Effector memory CD8-positive, alpha-beta T cell (primary cell): ENCODE data around the gene AKR1C1.
"Not testable (repeated sequence)": the region's sequence is repeated elsewhere in the genome, so short reads cannot be mapped to it uniquely, and the experiment has no call there.

Source experiments
- ATAC-seq: fragments of 150-1000 bp; cut with Tn5 transposase; replicated peaks from 2 replicates; pipeline ENCODE4 v1.10.0; 2021; ENCODE audit warnings: mild to moderate bottlenecking, moderate library complexity
- DNase-seq, 3 experiments: peaks; one replicate each; pipeline ENCODE4 v3.0.0; 2021
- H3K27ac Mint-ChIP-seq, 2 donors: one replicate each; pipeline ENCODE4 v1.8.0; 2022; ENCODE audit warnings: mild to moderate bottlenecking in 2 of 2, mixed read lengths in 2 of 2, moderate library complexity in 2 of 2
- H3K27me3 Mint-ChIP-seq, 2 donors: one replicate each; pipeline ENCODE4 v1.8.0; 2022; ENCODE audit warnings: mixed read lengths in 2 of 2
- H3K36me3 Mint-ChIP-seq: one replicate; pipeline ENCODE4 v1.8.0; 2022; ENCODE audit warnings: mild to moderate bottlenecking, moderate library complexity, mixed read lengths; ENCODE audit not compliant: insufficient read depth
- H3K4me1 Mint-ChIP-seq, 2 donors: one replicate each; pipeline ENCODE4 v1.8.0; 2022; ENCODE audit warnings: low read depth in 2 of 2, mixed read lengths in 2 of 2
- H3K4me3 Mint-ChIP-seq, 2 donors: one replicate each; pipeline ENCODE4 v1.8.0; 2022; ENCODE audit warnings: mild to moderate bottlenecking in 2 of 2, mixed read lengths in 2 of 2, moderate library complexity in 2 of 2
- H3K9me3 Mint-ChIP-seq, 2 donors: one replicate each; pipeline ENCODE4 v1.8.0; 2022; ENCODE audit warnings: mixed read lengths in 2 of 2
- total RNA-seq, 9 experiments: gene quantifications; one replicate each; lab custom pipeline; 2026; lab: John Stamatoyannopoulos, UW

The AKR1C1 gene
- 0 to 1.1 (median 0.32) reads per million in 9 experiments for total RNA-seq

DNA sequence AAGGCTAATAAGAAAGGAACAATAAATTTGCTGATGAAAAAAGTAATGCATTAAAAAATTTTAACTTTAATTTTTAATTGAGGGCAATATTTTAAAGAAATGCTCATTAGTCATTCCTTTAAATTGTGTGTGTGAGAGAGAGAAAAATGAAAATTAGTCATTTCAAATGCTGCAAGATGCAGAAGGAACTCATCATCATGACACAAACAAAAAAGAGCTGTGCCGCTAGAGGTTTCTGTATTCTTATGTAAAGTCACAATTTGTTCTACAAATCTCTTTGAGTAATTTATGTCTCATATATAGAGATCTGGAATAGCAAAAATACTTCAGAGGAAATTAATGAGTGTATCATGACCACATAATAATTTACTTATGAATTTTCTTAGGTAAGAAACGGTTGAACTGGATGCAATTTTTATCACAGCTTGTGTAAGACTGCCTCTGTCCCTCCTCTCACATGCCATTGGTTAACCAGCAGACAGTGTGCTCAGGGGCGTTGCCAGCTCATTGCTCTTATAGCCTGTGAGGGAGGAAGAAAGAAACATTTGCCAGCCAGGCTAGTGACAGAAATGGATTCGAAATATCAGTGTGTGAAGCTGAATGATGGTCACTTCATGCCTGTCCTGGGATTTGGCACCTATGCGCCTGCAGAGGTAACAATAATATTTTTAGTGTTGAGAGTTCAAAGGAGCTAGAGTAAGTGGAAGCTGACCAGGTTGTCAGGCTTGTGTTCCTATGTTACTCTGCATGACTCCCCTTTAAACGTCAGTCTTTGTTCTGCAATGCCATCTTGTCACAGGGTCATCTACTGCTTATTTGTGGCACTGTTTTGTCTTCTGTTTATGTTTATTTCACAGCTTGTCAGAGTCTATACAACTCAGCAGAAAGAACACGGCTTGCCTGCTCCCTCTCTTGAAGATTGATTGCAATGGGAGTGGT, at the start of gene AKR1C1:
Gene AKR1C1, plus strand, starts transcription at position 540 of the 939 bp plus-strand sequence. Its CDS starts 30 bp downstream, at position 570.
- H3K27me3 Mint-ChIP-seq, H3K4me1 Mint-ChIP-seq, H3K4me3 Mint-ChIP-seq, H3K36me3 Mint-ChIP-seq, H3K27ac Mint-ChIP-seq, H3K9me3 Mint-ChIP-seq, DNase-seq, ATAC-seq: not testable (repeated sequence)

DNA sequence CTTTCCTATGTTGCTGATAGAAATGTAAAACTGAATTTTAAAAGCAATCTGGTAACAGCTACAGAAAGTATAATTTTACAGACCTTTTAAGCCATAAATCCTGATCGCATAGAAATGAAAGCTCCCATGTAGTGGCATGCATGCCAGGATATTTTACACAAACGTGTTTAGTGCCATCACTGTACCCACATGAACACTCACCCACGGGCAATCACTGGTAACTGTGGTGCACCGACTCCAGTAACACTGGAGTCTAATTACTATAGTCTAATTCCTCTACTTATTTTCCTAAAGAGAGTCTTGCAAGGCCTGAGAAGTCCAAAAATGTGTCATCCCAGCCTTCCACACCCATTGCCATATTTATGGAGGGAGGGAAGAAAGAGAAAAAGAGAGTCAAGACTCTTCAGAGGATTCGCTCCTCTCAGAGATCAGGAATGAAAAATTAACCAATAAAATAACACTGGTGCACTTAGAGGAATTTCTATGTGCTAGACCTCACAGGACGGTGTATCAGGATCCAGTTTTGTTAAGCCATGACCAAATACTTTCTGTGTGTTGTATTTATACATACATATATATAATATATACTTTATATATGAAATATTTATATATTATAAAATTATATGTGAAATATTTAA, 48.9 kb upstream of the AKR1C1 start:
- Mint-ChIP-seq H3K27ac (no peak overlapping the region), H3K4me1 (no peaks in the 10 kb centered on the region), H3K9me3 (no peaks in the 10 kb centered on the region), H3K27me3 (peaks cover 15 to 25% of the 10 kb centered on the region in 2 donors), H3K36me3 (no peaks in the 10 kb centered on the region), H3K4me3 (no peak overlapping the region)
- DNase-seq = no peak
- no peak for ATAC-seq

DNA sequence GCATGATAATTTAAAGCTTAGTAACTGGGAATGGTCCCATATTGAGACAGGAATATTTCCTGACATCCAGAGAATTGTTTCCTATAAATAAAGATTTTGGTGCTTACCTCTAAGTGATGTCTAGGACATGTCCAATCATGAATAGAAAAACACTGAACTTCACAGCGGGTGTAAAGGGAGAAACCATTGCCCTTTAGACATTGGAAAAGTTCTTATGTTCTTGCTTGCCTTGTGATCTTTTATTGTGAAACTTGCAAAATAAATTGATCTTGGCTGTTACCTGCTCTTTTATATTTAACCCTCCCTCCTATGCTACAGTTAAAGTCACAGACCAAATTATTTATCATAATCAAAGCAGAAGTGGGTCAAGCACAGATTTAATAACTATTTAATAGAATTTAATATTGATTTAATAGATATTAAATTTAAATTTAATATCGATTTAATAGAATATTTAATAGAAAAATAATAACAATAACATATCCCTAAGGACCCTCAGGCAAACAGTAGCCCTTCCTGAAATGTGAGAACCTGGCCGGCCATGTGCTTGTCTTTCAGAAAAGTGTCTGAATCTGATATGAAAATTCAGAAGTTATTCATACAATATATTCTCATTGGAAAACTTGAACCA, 47.0 kb upstream of the AKR1C1 start:
- no peaks in the 10 kb centered on the region for H3K4me1 Mint-ChIP-seq
- H3K27ac Mint-ChIP-seq = no peak overlapping the region
- H3K36me3 Mint-ChIP-seq = no peaks in the 10 kb centered on the region
- H3K27me3 Mint-ChIP-seq = peaks cover 8 to 23% of the 10 kb centered on the region in 2 donors
- no peaks in the 10 kb centered on the region for H3K9me3 Mint-ChIP-seq
- no peak for DNase-seq
- ATAC-seq = no peak
- no peak overlapping the region for H3K4me3 Mint-ChIP-seq

DNA sequence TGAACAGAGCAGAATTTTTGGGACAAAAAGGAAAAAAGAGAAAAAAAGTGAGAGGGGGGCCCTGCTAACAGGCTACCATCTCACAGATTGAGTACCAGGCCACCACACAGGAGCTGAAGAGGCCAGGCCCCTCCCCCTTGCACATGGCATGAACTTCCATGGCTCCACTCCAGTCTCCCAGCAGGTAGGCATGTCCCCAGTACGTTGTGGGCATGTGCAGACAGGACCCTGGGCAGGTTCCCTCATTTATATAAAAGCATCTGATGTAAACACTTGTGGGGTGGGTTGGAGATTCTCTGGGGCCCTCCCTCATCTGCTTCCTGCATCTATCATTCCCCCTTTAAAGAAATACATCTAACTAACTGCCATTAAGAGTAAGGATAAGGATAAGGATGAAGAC, 45.0 kb upstream of the AKR1C1 start:
- ATAC-seq = no peak
- Mint-ChIP-seq H3K4me1 (no peaks in the 10 kb centered on the region), H3K9me3 (no peaks in the 10 kb centered on the region), H3K27me3 (peaks cover 8 to 36% of the 10 kb centered on the region in 2 donors), H3K4me3 (no peak overlapping the region), H3K36me3 (no peaks in the 10 kb centered on the region), H3K27ac (no peak overlapping the region)
- no peak for DNase-seq

DNA sequence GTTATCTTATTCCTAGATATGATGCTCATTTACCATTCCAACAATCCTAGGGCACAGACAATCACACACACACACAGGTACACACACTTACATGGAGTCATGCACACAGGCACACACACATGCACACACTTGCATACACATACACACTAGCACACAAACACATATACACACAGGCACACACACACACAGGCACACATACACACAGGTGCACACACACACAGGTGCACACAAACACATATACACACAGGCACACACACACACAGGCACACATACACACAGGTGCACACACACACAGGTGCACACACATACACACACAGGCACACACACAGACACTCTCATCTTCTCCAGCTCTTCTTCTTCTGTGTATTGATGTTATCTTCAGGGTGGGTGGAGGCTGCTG, 38.7 kb upstream of the AKR1C1 start:
- H3K27ac Mint-ChIP-seq, ATAC-seq, H3K4me3 Mint-ChIP-seq, H3K36me3 Mint-ChIP-seq, H3K4me1 Mint-ChIP-seq, DNase-seq: not testable (repeated sequence)
- Mint-ChIP-seq H3K27me3 (peaks cover 11 to 27% of the 10 kb centered on the region in 2 donors), H3K9me3 (peaks cover 5 to 24% of the 10 kb centered on the region in 2 donors)

DNA sequence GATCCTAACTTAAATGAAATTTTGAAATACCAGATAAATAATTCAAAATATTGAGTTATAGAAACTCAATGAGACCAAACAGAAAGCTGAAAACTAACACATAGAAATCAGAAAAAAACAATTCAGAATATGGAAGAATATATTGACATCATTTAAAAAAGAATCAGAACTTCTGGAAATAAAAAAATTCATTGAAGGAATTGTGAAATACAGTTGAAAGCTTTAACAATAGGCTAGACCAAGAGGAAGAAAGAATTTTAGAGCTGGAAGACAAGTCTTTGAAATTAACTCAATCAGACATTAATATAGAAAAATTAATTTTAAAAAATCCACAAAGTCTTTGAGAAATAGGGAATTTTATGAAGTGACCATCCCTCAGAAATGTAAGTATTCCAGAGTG, 36.8 kb upstream of the AKR1C1 start:
- Mint-ChIP-seq H3K27me3 (peaks cover 23 to 32% of the 10 kb centered on the region in 2 donors), H3K4me3 (no peak overlapping the region), H3K27ac (no peak overlapping the region), H3K4me1 (no peaks in the 10 kb centered on the region), H3K36me3 (no peaks in the 10 kb centered on the region), H3K9me3 (peaks cover 5 to 24% of the 10 kb centered on the region in 2 donors)
- ATAC-seq (no peak), DNase-seq (no peak)

DNA sequence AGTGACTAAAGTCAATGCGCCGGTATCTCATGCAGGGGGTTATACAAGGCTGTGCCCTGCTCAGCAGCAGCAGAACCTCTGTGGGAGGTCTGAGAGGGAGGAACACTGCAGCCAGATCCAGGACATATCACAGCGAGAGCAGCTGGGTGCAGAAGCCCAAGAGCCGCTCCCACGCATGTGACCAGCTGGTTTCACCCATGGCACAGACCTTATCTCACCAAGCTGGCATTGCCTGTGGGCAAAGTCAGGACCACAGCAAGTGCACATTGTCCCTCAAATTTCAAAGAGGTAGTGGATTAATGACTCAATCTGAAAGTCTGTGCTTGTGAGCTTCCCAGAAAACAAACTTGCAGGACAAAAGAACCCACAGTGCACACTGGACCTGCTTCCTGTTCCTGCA, 31.6 kb upstream of the AKR1C1 start:
- ATAC-seq (no peak), DNase-seq (no peak)
- Mint-ChIP-seq H3K27me3 (peaks cover 34% of the 10 kb centered on the region in 2 donors), H3K4me1 (no peaks in the 10 kb centered on the region), H3K27ac (no peak overlapping the region), H3K4me3 (no peak overlapping the region), H3K9me3 (peaks cover 2 to 8% of the 10 kb centered on the region in 2 donors), H3K36me3 (no peaks in the 10 kb centered on the region)

DNA sequence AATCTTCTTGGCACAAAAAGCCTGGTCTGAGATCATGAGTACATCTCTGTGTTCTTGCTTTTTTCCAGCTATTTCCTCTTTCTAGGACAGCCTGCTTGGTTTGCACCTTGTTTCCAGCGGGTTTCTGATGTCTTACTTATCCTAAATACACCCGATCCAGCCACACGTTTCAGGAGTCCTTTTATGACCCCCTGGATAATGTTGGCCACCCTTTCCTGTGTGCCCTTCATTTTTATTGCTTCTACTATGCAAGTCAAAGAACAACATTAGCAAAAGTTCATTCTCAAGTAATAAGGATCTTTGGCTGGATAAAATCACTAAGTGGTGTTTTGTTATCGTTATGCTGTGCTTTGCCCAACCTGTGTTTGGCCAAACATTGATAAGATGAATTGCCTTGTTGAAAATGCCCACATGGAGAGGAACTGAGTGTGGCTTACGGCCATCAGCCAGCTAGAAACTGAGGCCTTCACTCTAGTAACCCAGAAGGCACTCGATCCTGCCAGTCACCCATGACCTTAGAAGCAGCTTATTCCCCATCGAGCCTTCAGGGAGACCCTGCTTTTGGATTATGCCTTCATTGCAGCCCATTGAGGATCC, 28.7 kb upstream of the AKR1C1 start:
- H3K36me3 Mint-ChIP-seq = no peaks in the 10 kb centered on the region
- H3K27me3 Mint-ChIP-seq = peaks cover 48 to 53% of the 10 kb centered on the region in 2 donors
- no peaks in the 10 kb centered on the region for H3K4me1 Mint-ChIP-seq
- DNase-seq (no peak), ATAC-seq (no peak)
- no peak overlapping the region for H3K27ac Mint-ChIP-seq
- no peaks in the 10 kb centered on the region for H3K9me3 Mint-ChIP-seq
- no peak overlapping the region for H3K4me3 Mint-ChIP-seq

DNA sequence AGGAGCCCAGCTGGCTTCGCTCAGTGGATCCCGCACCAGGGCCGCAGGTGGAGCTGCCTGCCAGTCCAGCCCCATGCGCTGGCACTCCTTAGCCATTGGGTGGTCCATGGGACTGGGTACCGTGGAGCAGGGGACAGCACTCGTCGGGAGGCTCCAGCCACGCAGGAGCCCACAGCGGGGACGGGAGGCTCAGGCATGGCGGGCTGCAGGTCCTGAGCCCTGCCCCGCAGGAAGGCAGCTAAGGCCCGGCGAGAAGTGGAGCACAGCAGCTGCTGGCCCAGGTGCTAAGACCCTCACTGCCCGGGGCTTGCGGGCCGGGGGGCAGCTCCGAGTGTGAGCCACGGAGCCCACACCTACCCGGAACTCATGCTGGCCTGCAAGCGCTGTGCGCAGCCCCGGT, 25.9 kb upstream of the AKR1C1 start:
- DNase-seq (no peak), ATAC-seq (no peak)
- Mint-ChIP-seq H3K27ac (no peak overlapping the region), H3K9me3 (no peaks in the 10 kb centered on the region), H3K4me1 (no peaks in the 10 kb centered on the region), H3K4me3 (no peak overlapping the region), H3K36me3 (no peaks in the 10 kb centered on the region), H3K27me3 (peaks cover 40 to 49% of the 10 kb centered on the region in 2 donors)

DNA sequence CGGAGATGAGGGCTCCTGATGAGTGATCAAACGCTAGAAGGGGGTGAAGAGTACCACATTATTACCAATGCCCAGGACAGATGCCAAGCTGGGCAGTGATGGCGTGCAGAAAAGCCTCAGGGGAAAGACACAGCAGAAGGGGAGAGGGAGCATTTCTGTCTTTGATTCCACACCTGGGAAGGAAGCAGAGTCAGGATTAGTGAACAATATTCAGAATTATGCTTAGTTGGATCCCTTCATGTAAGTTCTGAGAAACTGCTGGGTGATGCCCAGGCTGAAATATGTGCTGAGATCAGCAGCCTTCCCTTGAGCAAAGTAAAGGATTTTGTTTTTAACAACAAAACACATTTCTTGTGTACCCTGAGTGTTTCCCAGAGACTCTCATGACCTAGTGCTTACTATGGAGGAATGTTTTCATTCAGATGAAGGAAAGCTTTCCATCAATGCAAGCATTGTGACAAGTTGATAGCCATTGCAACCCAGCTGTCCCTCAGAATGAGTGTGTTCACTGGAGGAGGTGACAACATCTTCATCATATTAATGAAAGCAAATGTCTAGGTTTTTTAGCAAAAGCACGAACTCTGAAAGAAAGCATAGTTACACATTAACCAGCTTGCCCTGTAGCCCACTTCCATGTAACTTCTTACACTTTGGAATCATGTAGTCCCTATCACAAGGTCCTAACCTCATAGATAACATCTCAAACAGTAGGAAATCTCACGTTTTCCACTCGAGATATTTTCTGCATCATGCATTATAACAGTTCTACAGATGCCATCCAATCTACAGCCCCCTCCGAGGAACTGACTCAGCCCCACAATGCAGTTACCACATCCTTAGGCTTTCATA, 23.8 kb upstream of the AKR1C1 start:
- ATAC-seq (no peak), DNase-seq (no peak)
- Mint-ChIP-seq H3K9me3 (no peaks in the 10 kb centered on the region), H3K4me1 (no peaks in the 10 kb centered on the region), H3K4me3 (no peak overlapping the region), H3K27me3 (peaks cover 33 to 49% of the 10 kb centered on the region in 2 donors), H3K36me3 (no peaks in the 10 kb centered on the region), H3K27ac (no peak overlapping the region)

DNA sequence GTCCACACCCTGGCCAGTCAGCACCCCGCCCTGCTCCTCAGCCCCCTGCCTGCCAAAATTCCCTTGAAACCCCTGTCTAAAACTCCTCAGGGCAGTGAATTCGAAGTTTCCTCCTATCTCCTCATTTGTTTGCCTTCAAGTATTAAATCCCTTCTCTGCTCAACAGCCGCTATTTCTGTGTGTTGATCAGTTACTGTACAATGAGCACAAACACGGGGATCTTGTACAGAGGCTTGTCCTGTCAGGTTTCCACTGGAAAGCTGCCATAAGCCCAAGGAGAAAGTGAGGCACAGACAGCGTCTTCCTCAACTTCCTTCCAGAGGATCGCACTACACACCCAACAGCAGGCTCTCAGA, 23.2 kb upstream of the AKR1C1 start:
- H3K36me3 Mint-ChIP-seq, H3K4me1 Mint-ChIP-seq, DNase-seq, H3K9me3 Mint-ChIP-seq, H3K27ac Mint-ChIP-seq, ATAC-seq, H3K4me3 Mint-ChIP-seq: not testable (repeated sequence)
- peaks cover 33 to 45% of the 10 kb centered on the region in 2 donors for H3K27me3 Mint-ChIP-seq

DNA sequence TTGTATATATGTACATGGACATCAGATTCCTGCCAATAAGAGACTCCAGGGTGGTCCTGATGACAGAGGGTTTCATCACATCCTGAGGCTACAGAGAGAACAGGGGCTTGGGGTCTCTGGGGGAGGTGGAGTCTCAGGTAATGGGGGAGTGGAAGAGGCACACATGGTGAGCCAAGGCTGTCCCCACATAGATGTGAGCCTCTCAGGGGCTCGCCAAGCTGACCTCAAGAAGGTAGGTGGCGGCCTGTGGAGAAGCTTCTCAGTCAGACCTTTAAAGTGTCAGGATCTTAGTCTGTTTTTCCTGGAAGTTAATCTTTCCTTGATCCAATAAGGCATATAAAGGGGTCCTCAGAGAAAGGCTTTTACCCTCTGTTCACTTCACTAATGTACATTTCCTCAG, 22.3 kb upstream of the AKR1C1 start:
- not testable (repeated sequence) for H3K27ac Mint-ChIP-seq, H3K4me3 Mint-ChIP-seq, ATAC-seq, H3K9me3 Mint-ChIP-seq, DNase-seq, H3K36me3 Mint-ChIP-seq, H3K4me1 Mint-ChIP-seq
- H3K27me3 Mint-ChIP-seq = peaks cover 33 to 45% of the 10 kb centered on the region in 2 donors
